A673 (cell line): Measurements from ENCODE around the gene CRYBG3. TPM values are rescaled to one million over a fixed set of nuclear protein-coding genes. Genes with fewer than 3 reads are reported as not detected.

Source experiments
- BruUV-seq: library from RNA; stranded (reverse); fragments of 400-500 nt; replicated peaks from 2 replicates; lab custom pipeline; 2021; lab: Mats Ljungman, UMichigan
- CTCF ChIA-PET: fragments of 300-600 bp; sonication (Branson Sonifier 250); formaldehyde crosslinking; loops from one replicate; lab custom pipeline; 2022; ENCODE audit warnings: antibody characterized with exemption; lab: Charles Lee
- POLR2A ChIA-PET: fragments of 300-600 bp; sonication (Branson Sonifier 250); formaldehyde crosslinking; loops from one replicate; lab custom pipeline; 2022; ENCODE audit warnings: antibody characterized with exemption; ENCODE audit not compliant: low non-redundant PET; lab: Charles Lee
- DNase-seq: peaks from one replicate; pipeline ENCODE4 v3.0.0-alpha.2; 2015; ENCODE audit warnings: low spot score
- H3K27ac ChIP-seq: fragments of 200-600 bp; sonication (generic); 2 replicates; pipeline ENCODE4 v1.5.1; 2016; ENCODE audit warnings: mixed run types, low read depth, mild to moderate bottlenecking, mixed read lengths, antibody characterized with exemption, low read length; ENCODE audit not compliant: poor library complexity, severe bottlenecking
- H3K27me3 ChIP-seq: fragments of 200-600 bp; sonication (generic); replicated peaks from 2 replicates; pipeline ENCODE4 v1.6.1; 2017; ENCODE audit warnings: mixed run types, low read depth, mild to moderate bottlenecking, mixed read lengths, antibody characterized with exemption, low read length; ENCODE audit not compliant: insufficient read depth, poor library complexity
- H3K36me3 ChIP-seq: fragments of 200-600 bp; sonication (generic); 2 replicates; pipeline ENCODE4 v1.6.1; 2016; ENCODE audit warnings: mixed run types, mild to moderate bottlenecking, mixed read lengths, antibody characterized with exemption, low read length; ENCODE audit not compliant: insufficient read depth, poor library complexity, severe bottlenecking
- H3K4me1 ChIP-seq: fragments of 200-600 bp; sonication (generic); 2 replicates; pipeline ENCODE4 v1.6.1; 2017; ENCODE audit warnings: mixed run types, mild to moderate bottlenecking, mixed read lengths, antibody characterized with exemption, low read length; ENCODE audit not compliant: insufficient read depth, poor library complexity, severe bottlenecking
- H3K4me3 ChIP-seq: fragments of 200-600 bp; sonication (generic); 2 replicates; pipeline ENCODE4 v1.5.1; 2016; ENCODE audit warnings: low read depth, mixed run types, mild to moderate bottlenecking, mixed read lengths, low read length; ENCODE audit not compliant: poor library complexity, severe bottlenecking
- H3K9me3 ChIP-seq: fragments of 200-600 bp; sonication (generic); 2 replicates; pipeline ENCODE4 v1.6.1; 2016; ENCODE audit warnings: mixed run types, low read depth, mild to moderate bottlenecking, mixed read lengths, antibody characterized with exemption, low read length; ENCODE audit not compliant: poor library complexity, severe bottlenecking
- CTCF ChIP-seq: fragments of 300-800, 200-600 bp; sonication (generic); conservative IDR thresholded peaks from 2 replicates; pipeline ENCODE4 v1.5.1; 2017; ENCODE audit warnings: low read depth, mild to moderate bottlenecking, antibody characterized with exemption, low read length, moderate library complexity, mixed read lengths
- EZH2 ChIP-seq: fragments of 200-600 bp; sonication (generic); IDR thresholded peaks from 2 replicates; pipeline ENCODE4 v1.6.1; 2017; ENCODE audit warnings: borderline replicate concordance, low read depth, mild to moderate bottlenecking, mixed read lengths, antibody characterized with exemption, low read length; ENCODE audit not compliant: poor library complexity, severe bottlenecking
- intact Hi-C: fragments of 100-400 bp; cut with micrococcal nuclease; formaldehyde crosslinking; loops from one replicate; pipeline ENCODE4 v1.10.0; 2022; ENCODE audit not compliant: unreplicated experiment
- total RNA-seq: library from RNA; stranded (reverse); gene quantifications from 2 replicates; pipeline ENCODE4 v1.2.3, GENCODE V29; 2021

Gene CRYBG3
- total RNA-seq, 1 experiment from 2014 or later, result 8.6 TPM

- no peak for TF ChIP-seq CTCF
- no peak for TF ChIP-seq EZH2
- no peak overlapping the region for H3K4me3 ChIP-seq
- DNase-seq, result no peak
- peaks cover 6% of the 10 kb centered on the region for H3K4me1 ChIP-seq
- BruUV-seq, result no TSS peak
- intact Hi-C loops, result no loop called here
- ChIA-PET CTCF (no interaction called here), POLR2A (no interaction called here)
- H3K27ac ChIP-seq, result no peak overlapping the region
- H3K27me3 ChIP-seq, result no peaks in the 10 kb centered on the region
- H3K36me3 ChIP-seq, result no peaks in the 10 kb centered on the region
- H3K9me3 ChIP-seq, result no peaks in the 10 kb centered on the region
These were observed 71.0 kb downstream of the CRYBG3 start for GRCh38 chr3:97892852-97893251.

- intact Hi-C loops, result loop anchor here (5.0 kb wide), 1 partner anchor 103 kb away; no protein-coding TSS in a partner anchor
- H3K4me1 ChIP-seq, result peaks cover 15% of the 10 kb centered on the region
- DNase-seq, result no peak
- no peaks in the 10 kb centered on the region for H3K36me3 ChIP-seq
- no peak overlapping the region for H3K27ac ChIP-seq
- no peaks in the 10 kb centered on the region for H3K9me3 ChIP-seq
- H3K27me3 ChIP-seq, result no peaks in the 10 kb centered on the region
- no peak overlapping the region for H3K4me3 ChIP-seq
- no TSS peak for BruUV-seq
- CTCF ChIA-PET, result no interaction called here
- TF ChIP-seq CTCF (no peak), EZH2 (no peak)
- POLR2A ChIA-PET, result no interaction called here
These were observed 73.4 kb downstream of the CRYBG3 start for GRCh38 chr3:97895216-97895615.

DNA sequence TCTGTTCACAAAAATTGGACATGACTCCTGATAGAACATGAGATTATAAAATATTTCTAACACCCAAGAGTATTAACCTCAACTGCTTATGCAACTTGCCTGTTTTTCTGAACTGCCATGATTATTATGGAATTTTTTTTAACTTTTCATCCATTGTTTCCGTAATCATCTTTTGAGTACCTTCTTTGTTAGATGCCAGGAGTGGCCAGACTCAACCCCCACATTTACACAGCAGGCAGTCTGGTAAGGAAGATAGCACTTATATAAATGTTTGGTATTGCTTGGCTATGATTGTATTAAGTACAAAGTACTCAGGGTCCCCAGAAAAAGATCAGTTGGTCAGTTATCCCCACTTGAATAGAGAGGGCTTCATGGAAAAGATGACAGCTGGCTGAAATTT, 74.3 kb downstream of the CRYBG3 start:
- Histone ChIP-seq H3K27ac (no peak overlapping the region), H3K4me1 (peaks cover 19% of the 10 kb centered on the region), H3K4me3 (no peak overlapping the region), H3K36me3 (no peaks in the 10 kb centered on the region), H3K27me3 (no peaks in the 10 kb centered on the region), H3K9me3 (no peaks in the 10 kb centered on the region)
- no TSS peak for BruUV-seq
- no peak for DNase-seq
- intact Hi-C loops, result loop anchor here (5.0 kb wide), 1 partner anchor 104 kb away; no protein-coding TSS in a partner anchor
- ChIA-PET CTCF (no interaction called here), POLR2A (interaction anchor here (0.7 kb wide), 1 partner anchor 59 kb away, joined by 3 read pairs; no protein-coding TSS in a partner anchor)
- TF ChIP-seq EZH2 (no peak), CTCF (no peak)
